ENCODE results near the gene NDUFAF5.
"Not testable (repeated sequence)": the region's sequence is repeated elsewhere in the genome, so short reads cannot be mapped to it uniquely, and the experiment has no call there.

The NDUFAF5 gene

GRCh38 chr20:13784893-13785715, at the start of gene NDUFAF5, which contains the start of gene ESF1:
Gene NDUFAF5 (plus strand): TSS chr20:13785028. CDS start chr20:13785069, 41 bp downstream.
Gene ESF1 (minus strand): TSS chr20:13784919. CDS start chr20:13783140, 1,779 bp downstream.
- peak within 1 kb of the TSS; percentile 97 to 100 for H3K27ac Mint-ChIP-seq
- H3K9me3 Mint-ChIP-seq = no peaks in the 10 kb centered on the region
- H3K4me3 Mint-ChIP-seq = peak within 1 kb of the TSS; percentile 92 to 93
- peaks cover 49% of the 10 kb centered on the region for H3K4me1 Mint-ChIP-seq
- DNase-seq (peak; percentile 90 to 94), ATAC-seq (peak; percentile 99)
- H3K27me3 Mint-ChIP-seq = no peaks in the 10 kb centered on the region

- no peaks in the 10 kb centered on the region for H3K27me3 Mint-ChIP-seq
- H3K4me3 Mint-ChIP-seq = no peak overlapping the region
- no peak for ATAC-seq
Observed at GRCh38 chr20:13735826-13736225, 49.0 kb upstream of the NDUFAF5 start.

GRCh38 chr20:13736436-13737191, 48.2 kb upstream of the NDUFAF5 start:
- ATAC-seq (no peak), DNase-seq (no peak)
- Mint-ChIP-seq H3K4me1 (peaks cover 10% of the 10 kb centered on the region), H3K27ac (no peak overlapping the region), H3K27me3 (no peaks in the 10 kb centered on the region), H3K4me3 (no peak overlapping the region), H3K9me3 (peaks cover 9 to 13% of the 10 kb centered on the region in 2 donors)

More at GRCh38 chr20:13735826-13736225, 49.0 kb upstream of the NDUFAF5 start:
- peaks cover 2% of the 10 kb centered on the region for H3K4me1 Mint-ChIP-seq
- H3K27ac Mint-ChIP-seq = no peak overlapping the region
- no peak for DNase-seq
- H3K9me3 Mint-ChIP-seq = peaks cover 1 to 5% of the 10 kb centered on the region in 2 donors

- not testable (repeated sequence) for H3K27me3 Mint-ChIP-seq, ATAC-seq, H3K27ac Mint-ChIP-seq, DNase-seq, H3K4me3 Mint-ChIP-seq
- H3K4me1 Mint-ChIP-seq = peaks cover 13% of the 10 kb centered on the region
- peaks cover 12 to 15% of the 10 kb centered on the region in 2 donors for H3K9me3 Mint-ChIP-seq
Observed at GRCh38 chr20:13738187-13738586, 46.6 kb upstream of the NDUFAF5 start.

GRCh38 chr20:13739731-13740649, 44.8 kb upstream of the NDUFAF5 start:
- H3K27me3 Mint-ChIP-seq = no peaks in the 10 kb centered on the region
- no peak for DNase-seq
- ATAC-seq = no peak
- H3K4me3 Mint-ChIP-seq = no peak overlapping the region
- peaks cover 12 to 15% of the 10 kb centered on the region in 2 donors for H3K9me3 Mint-ChIP-seq
- H3K4me1 Mint-ChIP-seq = peaks cover 13% of the 10 kb centered on the region
- no peak overlapping the region for H3K27ac Mint-ChIP-seq

GRCh38 chr20:13741879-13742278, 42.9 kb upstream of the NDUFAF5 start:
- no peak overlapping the region for H3K4me3 Mint-ChIP-seq
- H3K4me1 Mint-ChIP-seq = peaks cover 13% of the 10 kb centered on the region
- no peak for DNase-seq
- peaks cover 12 to 15% of the 10 kb centered on the region in 2 donors for H3K9me3 Mint-ChIP-seq
- no peak for ATAC-seq
- H3K27me3 Mint-ChIP-seq = no peaks in the 10 kb centered on the region
- peak overlapping the region in 1 of 2 donors; percentile 7 for H3K27ac Mint-ChIP-seq

GRCh38 chr20:13744352-13744751, 40.5 kb upstream of the NDUFAF5 start:
- H3K9me3 Mint-ChIP-seq = peaks cover 12 to 15% of the 10 kb centered on the region in 2 donors
- H3K4me1 Mint-ChIP-seq = peaks cover 13% of the 10 kb centered on the region
- no peaks in the 10 kb centered on the region for H3K27me3 Mint-ChIP-seq
- ATAC-seq (no peak), DNase-seq (no peak)
- no peak overlapping the region for H3K4me3 Mint-ChIP-seq
- H3K27ac Mint-ChIP-seq = no peak overlapping the region

GRCh38 chr20:13745784-13746183, 39.0 kb upstream of the NDUFAF5 start:
- H3K4me1 Mint-ChIP-seq = peaks cover 12% of the 10 kb centered on the region
- H3K4me3 Mint-ChIP-seq = no peak overlapping the region
- H3K9me3 Mint-ChIP-seq = peaks cover 10% of the 10 kb centered on the region in 2 donors
- no peaks in the 10 kb centered on the region for H3K27me3 Mint-ChIP-seq
- DNase-seq (no peak), ATAC-seq (no peak)
- H3K27ac Mint-ChIP-seq = no peak overlapping the region

- Mint-ChIP-seq H3K27me3 (no peaks in the 10 kb centered on the region), H3K9me3 (no peaks in the 10 kb centered on the region), H3K4me3 (no peak overlapping the region), H3K27ac (peak overlapping the region in 1 of 2 donors; percentile 23), H3K4me1 (no peaks in the 10 kb centered on the region)
- DNase-seq = no peak
- no peak for ATAC-seq
Observed at GRCh38 chr20:13749811-13750210, 35.0 kb upstream of the NDUFAF5 start.

- H3K4me3 Mint-ChIP-seq = no peak overlapping the region
- H3K27ac Mint-ChIP-seq = no peak overlapping the region
- no peaks in the 10 kb centered on the region for H3K9me3 Mint-ChIP-seq
- DNase-seq (no peak), ATAC-seq (no peak)
- H3K27me3 Mint-ChIP-seq = no peaks in the 10 kb centered on the region
- no peaks in the 10 kb centered on the region for H3K4me1 Mint-ChIP-seq
Observed at GRCh38 chr20:13753436-13754036, 31.3 kb upstream of the NDUFAF5 start.

- DNase-seq (no peak), ATAC-seq (no peak)
- Mint-ChIP-seq H3K4me1 (no peaks in the 10 kb centered on the region), H3K27ac (no peak overlapping the region), H3K9me3 (no peaks in the 10 kb centered on the region), H3K27me3 (no peaks in the 10 kb centered on the region), H3K4me3 (no peak overlapping the region)
Observed at GRCh38 chr20:13755809-13756208, 29.0 kb upstream of the NDUFAF5 start.

- no peak overlapping the region for H3K4me3 Mint-ChIP-seq
- H3K27ac Mint-ChIP-seq = no peak overlapping the region
- H3K27me3 Mint-ChIP-seq = no peaks in the 10 kb centered on the region
- no peaks in the 10 kb centered on the region for H3K9me3 Mint-ChIP-seq
- ATAC-seq (no peak), DNase-seq (no peak)
- no peaks in the 10 kb centered on the region for H3K4me1 Mint-ChIP-seq
Observed at GRCh38 chr20:13756551-13756950, 28.3 kb upstream of the NDUFAF5 start.

GRCh38 chr20:13758884-13759283, 25.9 kb upstream of the NDUFAF5 start:
- no peaks in the 10 kb centered on the region for H3K4me1 Mint-ChIP-seq
- H3K4me3 Mint-ChIP-seq = no peak overlapping the region
- H3K27me3 Mint-ChIP-seq = no peaks in the 10 kb centered on the region
- no peak overlapping the region for H3K27ac Mint-ChIP-seq
- no peaks in the 10 kb centered on the region for H3K9me3 Mint-ChIP-seq
- ATAC-seq (no peak), DNase-seq (no peak)

- H3K9me3 Mint-ChIP-seq, H3K4me3 Mint-ChIP-seq: not testable (repeated sequence)
Observed at GRCh38 chr20:13760451-13760946, 24.3 kb upstream of the NDUFAF5 start.

More at GRCh38 chr20:13760451-13760946, 24.3 kb upstream of the NDUFAF5 start:
- not testable (repeated sequence) for H3K27me3 Mint-ChIP-seq, ATAC-seq, DNase-seq, H3K4me1 Mint-ChIP-seq, H3K27ac Mint-ChIP-seq

Measured in stimulated activated naive CD8-positive, alpha-beta T cell treated with anti-CD3 and anti-CD28 coated beads, Interleukin-15, amount 100 ng/mL, for 72 hours (primary cell).